T-helper 1 cell (primary cell): ENCODE data around the gene RAB3A.

Source experiments
- DNase-seq, 5 donors: peaks; one replicate each; pipeline ENCODE4 v3.0.0-alpha.2; 2012 to 2020
- total RNA-seq, 4 donors: gene quantifications; one replicate each; lab custom pipeline; 2026; lab: John Stamatoyannopoulos, UW

RAB3A gene
- total RNA-seq: 2.9 to 7.2 (median 3.8) reads per million in 4 donors

- DNase-seq: peak; percentile 99 to 100 (median 100)
Measured at GRCh38 chr19:18203863-18204393, at the start of gene RAB3A. RAB3A (minus strand) TSS chr19:18204042; CDS start chr19:18202740, 1,302 bp downstream.

GRCh38 chr19:18253130-18253529 lies 49.3 kb upstream of the RAB3A start:
- no peak for DNase-seq

DNA sequence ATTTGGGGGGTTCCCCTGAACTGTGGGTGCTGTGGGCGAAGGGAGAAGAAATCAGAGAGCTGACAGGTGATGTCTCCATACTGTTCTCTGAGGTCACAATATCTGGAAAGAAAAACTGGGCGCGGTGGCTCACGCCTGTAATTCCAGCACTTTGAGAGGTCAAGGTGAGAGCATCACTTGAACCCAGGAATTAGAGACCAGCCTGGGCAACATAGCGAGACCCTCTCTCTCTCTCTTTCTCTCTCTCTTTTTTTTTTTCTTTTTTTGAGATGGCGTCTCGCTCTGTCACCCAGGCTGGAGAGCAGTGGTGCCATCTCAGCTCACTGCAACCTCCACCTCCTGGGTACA lies 48.5 kb upstream of the RAB3A start:
- no peak for DNase-seq

DNA sequence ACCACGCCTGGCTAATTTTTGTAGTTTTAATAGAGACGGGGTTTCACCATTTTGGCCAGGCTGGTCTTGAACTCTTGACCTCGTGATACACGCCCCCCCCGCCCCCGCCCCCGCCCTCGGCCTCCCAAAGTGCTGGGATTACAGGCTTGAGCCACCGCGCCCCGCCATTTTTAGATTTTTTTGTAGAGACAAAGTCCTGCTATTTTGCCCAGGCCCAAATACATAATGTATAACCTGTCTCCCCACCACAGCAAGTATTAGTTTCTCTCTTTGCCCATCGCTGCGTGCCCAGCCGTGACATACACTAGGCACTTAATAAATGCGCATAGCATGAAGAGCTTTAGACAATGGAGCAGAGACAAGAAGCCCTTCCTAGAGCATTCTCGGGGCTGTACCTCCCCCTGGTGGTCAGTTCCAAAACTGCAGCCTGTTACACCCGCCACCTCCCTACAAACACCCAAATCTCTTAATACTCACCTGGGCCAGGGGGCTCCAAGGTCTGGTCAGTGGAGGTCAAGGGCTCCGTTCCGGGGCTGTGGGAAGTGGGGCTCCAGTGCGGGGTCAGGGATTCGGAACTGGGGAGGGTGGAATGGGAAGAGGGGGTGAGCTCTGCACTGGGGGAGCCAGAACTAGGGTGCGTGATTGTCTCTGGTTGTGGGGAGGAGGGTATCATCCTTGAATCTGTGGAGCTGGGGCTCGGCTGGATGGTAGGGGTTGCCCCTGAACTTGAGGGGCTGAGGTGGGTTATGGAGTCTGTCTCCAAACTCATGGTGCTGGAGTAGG lies 47.9 kb upstream of the RAB3A start:
- DNase-seq: peak; percentile 47 to 81 (median 68)

DNA sequence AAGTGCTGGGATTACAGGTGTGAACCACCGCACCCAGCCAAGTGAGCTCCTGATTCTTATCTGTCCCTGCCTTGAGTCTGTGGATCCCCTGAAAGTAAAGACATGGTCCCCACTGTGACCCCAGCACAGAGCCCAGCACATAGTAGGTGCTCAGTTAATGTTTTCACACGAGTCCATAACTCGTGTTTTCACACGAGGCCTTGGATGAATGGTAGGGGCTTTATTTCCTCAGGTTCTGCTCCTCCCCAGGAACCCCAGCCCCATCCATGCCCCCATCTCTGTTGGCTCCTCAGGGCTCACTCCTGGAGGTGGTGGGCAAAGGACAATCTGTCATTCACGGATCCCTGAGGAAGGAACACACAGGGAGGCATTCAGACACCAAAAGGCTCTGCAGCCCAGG lies 46.0 kb upstream of the RAB3A start:
- no peak for DNase-seq

DNA sequence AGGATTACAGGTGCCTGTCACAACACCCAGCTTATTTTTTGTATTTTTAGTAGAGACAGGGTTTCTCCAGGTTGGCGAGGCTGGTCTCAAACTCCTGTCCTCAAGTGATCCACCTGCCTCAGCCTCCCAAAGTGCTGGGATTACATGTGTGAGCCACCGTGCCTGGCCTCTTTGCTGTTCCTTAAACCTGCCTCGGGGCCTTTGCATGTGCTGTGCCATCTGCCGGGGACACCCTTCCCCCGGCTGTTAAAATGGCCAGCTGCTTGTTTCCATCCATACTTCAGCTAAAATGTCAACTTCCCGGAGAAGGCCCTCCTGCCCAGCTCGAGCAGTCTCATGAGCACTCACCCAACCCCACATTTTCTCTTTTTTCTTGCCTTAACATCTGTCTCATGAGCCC lies 41.5 kb upstream of the RAB3A start:
- DNase-seq: no peak

DNA sequence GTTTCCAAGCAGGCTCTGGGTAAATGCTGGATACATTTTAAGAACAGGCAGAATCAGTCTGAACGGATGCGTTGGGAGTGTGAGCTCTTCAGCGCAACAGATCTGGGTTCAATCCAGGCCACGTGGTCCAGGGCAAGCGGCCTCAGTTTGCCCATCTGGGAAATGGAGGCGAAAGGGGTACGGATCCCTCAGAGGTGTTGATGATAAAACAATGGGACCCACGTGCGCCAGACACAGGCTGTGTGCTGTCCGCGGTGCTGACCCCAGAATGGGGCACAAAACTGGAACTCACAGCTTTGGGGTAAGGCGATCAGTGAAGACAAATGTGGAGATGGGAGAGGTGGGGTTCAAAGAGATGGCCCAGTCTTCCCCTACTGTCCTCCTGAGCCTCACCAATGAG lies 35.5 kb upstream of the RAB3A start:
- DNase-seq: no peak

- no peak for DNase-seq
Measured at GRCh38 chr19:18234194-18234593, 30.4 kb upstream of the RAB3A start.

GRCh38 chr19:18233224-18233825 lies 29.5 kb upstream of the RAB3A start:
- DNase-seq: peak in 3 of 5 donors; percentile 31 to 47 (median 42)

DNA sequence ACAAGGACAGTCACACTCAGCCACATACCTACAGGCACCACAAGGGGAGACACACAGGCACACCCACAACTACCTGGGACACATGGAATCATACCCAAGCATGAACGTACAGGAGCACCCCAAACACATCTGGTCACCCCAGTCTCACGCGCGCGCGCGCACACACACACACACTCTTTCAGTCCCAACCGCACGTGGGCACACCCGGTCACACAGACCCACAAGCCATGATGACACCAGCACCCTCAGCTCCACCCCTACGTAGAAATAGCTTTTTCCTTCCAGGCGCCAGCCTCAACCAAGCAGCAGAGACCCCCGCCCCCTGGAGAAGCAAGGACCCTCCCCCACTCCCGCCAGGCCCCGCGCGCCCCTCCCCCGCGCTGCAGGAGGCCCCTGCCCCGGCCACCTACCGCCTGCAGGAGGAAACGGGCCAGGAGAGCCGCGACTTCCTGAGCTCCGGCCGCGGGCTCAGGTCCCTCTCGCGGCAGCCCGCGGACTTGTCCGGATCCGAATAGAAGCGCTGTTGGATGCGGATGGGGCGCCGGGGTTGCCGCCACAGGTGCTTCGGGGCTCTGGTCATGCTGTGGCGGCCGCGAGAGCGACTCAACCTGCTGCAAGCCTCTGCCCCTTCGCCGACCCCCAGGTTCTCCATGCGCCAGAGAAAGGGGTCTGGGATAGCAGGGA lies 28.8 kb upstream of the RAB3A start:
- no peak for DNase-seq

- DNase-seq: no peak
Measured at GRCh38 chr19:18231775-18232174, 27.9 kb upstream of the RAB3A start.

- no peak for DNase-seq
Measured at GRCh38 chr19:18230941-18231734, 27.3 kb upstream of the RAB3A start.

GRCh38 chr19:18229915-18230314 lies 26.1 kb upstream of the RAB3A start:
- DNase-seq: no peak

DNA sequence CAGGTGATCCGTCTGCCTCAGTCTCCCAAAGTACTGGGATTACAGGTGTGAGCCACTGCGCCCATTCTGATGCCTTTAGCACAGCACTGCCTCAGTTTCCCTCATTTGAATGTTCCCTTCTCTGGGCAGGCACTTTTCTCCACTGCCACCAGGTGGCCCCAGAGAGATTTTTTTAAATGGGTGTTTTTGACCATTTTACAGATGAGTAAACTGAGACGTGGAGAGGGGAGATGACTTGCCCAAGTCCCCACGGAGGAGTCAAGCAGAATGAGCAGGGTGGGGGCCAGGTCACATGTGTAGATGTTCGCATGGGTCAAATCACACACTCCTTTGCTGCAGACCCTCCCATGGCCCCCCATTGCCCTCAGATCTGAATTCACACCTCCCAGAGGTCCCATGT lies 25.6 kb upstream of the RAB3A start:
- no peak for DNase-seq

GRCh38 chr19:18227781-18228271 lies 24.0 kb upstream of the RAB3A start:
- no peak for DNase-seq

- no peak for DNase-seq
Measured at GRCh38 chr19:18226956-18227780, 23.3 kb upstream of the RAB3A start.

DNA sequence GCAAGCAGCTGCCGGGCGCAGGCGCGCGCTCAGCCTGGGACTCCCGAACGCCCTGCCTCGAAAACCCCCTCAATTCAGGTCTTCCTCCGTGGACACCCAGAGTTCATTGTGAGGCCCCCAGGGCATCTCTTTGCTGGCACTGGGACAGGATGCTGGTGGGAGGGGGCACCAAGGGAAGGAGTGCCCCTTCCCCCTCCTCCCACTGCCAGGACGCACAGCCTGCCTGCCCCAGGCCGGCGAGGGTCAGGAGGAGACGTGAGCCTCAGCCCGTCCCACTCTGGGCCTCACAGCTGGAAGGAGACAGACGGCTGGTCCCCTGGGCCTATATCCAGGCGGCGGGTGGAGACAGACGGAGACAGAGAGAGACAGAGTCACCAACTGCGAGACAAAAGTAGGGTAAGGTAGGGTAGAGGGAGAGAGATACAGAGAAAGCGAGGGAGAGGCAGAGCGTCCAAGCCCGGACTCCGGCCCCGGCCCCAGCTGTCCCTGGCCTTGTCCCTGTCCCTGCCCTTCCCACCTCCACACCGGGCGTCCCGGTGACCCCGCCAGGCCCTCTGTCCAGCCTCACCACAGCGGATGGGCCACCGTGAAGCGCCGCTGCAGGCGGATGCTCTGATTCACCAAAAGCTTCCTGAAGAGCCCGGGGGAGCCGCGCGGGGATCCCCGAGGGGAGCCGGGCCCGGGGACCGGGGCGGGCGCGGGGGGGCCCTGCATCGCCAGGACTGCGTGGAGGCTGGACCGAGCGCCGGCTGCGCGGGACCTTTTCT lies 22.0 kb upstream of the RAB3A start, which contains the start of gene PDE4C:
Gene PDE4C (minus strand): TSS at position 737 of the 767 bp plus-strand sequence. CDS start 23 bp downstream, at position 714.
- no peak for DNase-seq

DNA sequence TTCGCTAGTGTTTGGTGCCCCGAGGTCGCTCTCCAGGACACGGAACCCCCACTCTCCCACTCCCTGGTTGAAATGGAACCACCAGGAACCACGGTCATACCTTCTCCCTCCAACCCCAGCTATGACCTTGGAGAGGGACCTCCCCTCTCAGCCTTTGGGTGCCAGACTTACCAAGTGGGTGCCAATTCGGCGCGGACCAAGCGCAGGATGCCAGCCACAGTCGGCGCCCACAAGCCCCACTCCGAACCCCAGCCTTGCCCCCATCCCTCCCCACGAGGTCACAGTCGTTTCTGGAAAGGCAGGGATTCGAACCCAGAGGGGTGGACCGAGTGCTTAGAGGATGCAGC lies 21.5 kb upstream of the RAB3A start:
- DNase-seq: no peak

GRCh38 chr19:18224525-18225354 lies 20.9 kb upstream of the RAB3A start:
- DNase-seq: peak; percentile 48 to 94 (median 70)
